CD4-positive, alpha-beta T cell treated with Interleukin-17A for 1 hour (primary cell): ENCODE measurements around the gene CRELD2.

ENCODE experiments used
- DNase-seq: peaks from one replicate; pipeline ENCODE4 v3.0.0-alpha.2; 2020

CRELD2 gene

DNA sequence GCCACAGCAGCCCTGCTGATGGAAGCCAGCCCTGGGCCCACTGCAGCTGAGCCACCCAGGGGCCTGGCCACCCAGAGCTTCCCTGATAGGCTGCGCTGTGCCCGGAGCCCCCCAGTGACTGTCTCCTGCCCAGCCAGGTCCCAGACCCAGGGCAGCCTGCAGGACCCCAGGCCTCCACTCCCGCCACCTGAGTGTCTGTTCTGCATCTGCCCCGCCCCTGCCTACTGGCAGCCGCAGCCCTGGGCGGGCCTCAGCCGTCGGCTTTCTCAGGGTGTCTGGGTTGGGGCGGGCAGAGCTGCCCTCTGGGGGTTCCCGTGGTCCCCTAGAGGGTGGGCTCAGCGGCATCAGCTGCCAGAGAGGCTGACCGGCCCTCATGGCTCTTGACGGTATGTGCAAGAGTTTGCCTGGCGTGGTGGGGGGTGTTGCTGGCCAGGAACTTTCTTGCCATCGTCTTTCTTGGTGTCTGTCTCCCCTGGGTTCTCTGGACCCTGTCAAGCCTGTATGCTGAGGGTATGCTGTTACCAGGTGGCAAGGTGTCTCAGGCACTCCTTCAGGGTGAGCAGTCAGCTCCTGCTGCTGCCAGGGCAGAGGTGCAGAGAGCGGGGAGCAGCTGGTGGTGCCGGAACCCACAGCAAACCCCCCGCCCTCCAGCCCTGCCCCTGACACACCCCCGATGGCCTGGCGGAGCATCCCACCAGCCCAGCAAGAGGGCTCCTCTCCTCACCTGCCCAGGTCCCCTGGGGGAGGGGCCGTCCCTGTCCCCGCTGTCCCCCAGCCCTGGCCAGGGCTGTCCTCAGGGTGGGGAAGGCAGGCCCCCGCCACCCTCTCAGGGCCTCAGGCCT is 29.9 kb downstream of the CRELD2 start:
- DNase-seq, result no peak

DNA sequence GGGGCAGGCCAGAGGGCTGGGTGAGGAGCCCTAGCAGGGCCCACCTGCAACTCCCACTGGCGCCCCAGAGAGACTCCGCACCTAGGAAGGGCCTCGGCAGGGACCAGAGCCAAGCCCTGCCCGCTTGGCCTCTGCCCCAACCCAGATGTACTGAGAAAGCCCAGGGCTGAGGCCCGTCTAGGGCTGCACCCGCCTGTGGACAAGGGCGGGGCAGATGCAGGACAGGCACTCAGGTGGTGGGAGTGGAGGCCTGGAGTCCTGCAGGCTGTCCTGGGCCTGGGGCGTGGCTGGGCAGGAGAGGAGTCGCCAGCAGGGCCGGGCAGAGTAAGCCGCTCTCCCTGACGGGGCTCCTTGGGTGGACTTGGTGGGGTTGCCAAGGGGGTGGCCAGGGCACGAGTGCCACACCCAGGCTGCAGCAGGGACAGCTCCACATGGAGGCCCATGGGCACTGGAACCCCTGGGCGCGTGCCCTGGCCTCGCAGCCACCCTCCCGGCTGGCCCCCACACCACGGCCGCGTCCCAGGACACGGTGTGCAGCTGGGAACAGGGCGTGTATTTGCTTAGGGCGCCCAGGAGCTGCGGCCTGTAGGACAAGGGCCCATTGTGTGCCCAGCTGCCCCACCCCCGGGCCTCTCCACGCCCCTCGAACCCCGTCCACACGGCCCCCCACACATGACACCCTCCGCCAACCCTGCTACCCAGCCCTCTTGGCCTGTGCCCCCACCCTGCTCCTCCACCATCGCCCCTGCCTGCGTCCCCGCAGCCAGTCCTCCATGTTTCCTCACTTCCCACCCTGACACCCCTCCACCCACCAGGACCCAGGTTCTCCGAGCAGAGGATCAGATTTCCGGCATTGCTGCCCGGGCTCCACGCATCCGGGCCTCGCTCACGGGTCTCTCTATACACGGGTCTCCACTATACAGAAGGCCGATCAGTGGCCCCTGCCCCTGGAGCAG is 30.8 kb downstream of the CRELD2 start:
- DNase-seq, result no peak

DNA sequence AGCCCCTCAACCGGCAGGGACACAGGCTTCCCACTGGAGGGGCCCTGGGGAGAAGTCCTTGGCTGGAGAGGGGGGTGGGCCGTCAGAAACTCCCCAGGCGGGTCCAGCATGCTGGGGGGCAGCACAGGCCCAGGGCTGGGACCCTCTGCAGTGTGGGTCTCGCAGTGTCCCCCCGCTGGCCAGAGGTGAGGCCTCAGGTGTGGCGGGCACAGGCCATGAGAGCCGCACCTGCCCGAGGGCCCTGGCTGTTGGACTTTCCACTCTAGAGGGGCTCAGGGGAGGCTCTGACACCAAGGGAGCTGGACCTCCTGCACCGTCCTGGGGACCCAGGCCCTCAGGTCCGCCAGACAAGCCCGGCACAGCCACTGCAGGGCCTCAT is 31.5 kb downstream of the CRELD2 start:
- no peak for DNase-seq

DNA sequence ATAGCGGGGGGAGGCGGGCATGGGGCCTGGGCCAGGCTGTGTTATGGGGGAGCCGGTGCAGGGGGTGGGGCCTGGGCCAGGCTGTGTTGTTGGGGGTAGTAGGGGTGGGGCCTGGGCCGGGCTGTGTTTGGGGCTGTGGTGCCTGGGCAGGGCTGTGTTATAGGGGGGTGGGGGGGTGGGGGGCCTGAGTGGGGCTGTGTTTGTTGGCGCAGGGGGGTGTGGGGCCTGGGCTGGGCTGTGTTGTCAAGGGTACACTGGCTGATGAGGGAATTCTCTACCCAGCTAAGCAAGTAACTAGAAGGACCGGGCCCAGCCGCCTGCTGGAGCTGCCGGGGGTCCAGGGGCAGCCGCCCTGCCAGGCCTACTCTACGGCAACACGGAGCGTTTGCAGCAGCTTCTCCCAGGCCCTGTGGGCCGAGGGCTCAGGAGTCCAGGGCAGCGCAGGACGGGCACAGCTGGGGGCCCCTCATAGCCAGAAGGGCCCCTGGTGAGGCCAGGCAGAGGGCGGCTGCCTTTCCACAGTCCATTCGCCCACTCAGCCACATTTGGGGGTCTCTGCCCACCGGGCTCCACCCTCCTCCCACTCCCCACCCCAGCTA is 32.1 kb downstream of the CRELD2 start:
- DNase-seq, result no peak

DNA sequence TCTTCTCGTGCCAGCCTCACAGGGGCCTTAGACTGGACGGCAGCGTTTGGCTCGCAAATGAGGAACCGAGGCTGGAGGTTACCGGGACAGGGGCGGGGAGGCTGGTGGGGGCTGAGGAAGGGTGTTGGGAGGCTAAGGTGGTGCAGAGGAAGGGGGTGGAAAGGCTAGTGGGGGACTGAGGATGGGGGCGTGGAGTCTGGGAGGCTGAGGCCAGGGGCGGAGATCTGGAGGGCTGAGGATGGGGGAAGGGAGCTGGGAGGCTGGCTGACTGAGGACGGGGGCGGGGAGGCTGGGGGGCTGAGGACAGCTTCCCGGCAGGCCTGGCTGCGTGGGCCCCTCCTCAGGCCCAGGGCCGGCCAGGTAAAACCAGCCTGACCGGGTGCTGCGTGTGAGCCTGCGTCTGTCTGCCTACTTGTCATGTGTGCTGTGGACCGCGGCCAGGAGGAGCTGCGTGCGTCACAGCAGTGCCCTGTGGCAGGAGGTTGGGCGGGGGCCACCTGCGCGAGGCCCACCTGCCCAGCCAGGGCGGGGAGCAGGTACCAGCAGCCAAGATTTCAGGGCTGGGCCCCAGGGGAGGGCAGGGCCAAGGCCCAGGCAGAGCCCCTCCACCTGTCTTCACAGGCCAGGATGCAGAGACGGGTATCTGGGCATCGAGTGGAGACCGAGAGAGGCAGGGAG is 32.7 kb downstream of the CRELD2 start:
- no peak for DNase-seq

DNA sequence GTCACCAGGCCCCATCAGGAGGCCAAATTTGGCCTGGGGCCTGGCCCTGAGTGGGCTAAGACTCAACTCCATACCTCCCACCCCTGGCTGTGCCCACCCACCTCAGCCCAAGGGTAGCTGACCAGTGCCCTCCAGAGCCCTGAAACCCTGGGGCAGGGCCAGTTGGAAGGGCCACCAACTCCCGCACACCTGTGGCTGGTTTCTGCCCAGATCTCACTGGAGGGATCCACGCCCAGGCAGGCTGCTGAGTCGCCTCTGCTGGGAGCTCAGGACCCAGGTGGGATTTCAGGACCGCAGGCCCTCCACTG is 33.2 kb downstream of the CRELD2 start:
- DNase-seq, result no peak

DNA sequence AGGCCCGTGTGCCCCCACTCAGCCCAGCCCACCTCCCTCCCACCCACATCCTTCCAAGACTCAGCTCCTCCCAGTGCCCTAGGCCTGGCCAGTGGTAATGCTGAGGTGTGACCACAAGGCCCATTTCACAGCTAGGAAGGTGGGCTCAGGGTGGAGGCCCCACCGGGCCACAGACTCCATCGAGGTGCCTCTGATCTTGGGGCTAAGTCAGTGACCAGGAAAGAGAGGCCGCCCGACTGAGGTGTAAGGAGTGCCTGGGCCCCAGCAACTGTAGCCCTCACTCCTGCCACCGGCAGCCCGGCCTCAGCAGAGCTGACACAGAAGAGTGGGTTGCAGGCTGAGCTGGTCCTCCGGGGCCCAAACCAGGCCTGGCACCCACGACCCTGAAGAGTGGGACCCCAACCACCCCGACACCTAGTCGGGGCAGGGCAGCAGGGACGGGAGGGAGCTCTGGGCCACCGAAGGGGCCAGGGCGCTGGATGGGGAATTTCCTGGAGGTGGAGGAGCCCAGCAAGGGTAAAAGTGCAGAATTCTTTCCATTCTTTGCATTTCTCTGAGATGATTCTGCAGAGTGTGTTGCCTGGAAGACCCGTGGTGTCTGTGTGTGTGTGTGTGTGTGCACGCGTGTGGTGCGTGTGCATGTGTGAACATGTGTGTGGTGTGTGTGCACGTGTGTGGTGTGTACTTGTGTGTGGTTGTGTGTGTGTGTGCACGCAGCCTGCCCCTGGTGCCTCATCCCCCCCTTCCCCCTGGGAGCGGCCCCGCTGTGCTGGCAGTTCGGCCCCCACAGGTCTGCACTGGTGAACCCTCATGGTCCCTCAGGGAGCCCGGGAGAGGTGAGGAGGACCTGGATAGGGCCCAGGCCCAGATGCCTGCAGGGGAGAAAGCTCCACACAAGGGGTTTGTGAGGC is 33.8 kb downstream of the CRELD2 start:
- DNase-seq, result no peak

DNA sequence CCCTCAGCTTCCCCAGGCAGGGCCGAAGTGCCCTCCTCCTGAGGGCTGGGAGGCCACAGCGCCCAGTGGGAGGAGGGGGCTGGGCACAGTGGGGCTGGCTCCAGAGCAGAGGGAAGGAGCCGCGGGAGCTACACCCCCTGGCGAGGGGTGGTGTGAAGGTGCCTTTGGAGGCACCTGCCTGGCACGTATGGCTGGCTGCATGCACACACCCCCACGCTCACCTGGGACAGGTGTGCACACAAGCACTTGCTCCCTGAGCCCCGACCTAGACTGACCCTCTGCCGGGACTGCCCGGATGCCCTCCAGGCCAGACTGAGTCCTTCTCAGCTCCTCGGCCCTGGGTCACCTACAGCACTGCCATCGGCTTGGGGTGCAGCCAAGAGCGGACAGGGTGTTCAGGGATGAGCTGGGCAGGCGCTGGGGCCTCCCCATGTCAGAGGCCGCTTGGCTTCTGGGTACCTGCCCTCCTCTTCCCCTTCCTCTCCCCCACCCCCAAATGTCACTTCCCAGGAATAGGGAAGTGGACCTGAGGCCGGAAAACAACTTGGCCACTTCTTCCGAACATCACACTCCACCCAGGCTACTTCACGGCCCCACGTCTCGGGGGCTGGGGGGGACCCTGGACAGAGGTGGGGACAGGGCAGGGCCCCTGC is 34.7 kb downstream of the CRELD2 start:
- no peak for DNase-seq

DNA sequence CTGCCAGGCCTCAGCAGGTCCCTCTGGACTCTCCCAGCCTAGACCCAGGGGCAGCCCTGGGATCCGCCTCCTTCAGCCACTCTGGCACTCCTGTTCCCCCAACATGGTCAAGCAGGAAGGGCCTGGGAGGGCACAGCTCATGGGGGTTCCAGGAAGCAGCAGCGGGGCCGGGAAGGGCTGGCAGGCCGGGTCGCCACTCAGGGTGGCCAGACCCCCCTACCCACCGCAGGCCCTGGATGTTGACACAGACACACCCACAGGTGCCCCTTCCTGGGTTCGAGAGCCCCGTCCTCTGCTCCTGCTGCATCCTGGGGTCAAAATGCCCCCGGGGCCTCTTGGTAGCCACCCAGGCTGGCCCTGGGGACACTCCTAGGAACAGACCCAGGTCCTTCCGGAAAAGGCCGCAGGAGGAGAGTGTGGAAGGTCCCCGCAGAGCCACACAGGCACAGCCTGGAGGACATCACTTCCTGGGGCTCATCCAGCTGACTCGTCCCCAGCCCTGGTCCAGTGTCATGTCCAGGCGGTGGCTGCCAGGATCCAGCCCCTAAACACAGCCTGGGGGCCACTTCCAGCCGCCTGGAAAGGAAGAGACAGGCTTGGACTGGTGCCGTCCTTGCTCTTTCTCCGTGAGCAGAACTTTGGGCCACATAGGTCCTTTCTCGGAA is 35.4 kb downstream of the CRELD2 start:
- no peak for DNase-seq

DNA sequence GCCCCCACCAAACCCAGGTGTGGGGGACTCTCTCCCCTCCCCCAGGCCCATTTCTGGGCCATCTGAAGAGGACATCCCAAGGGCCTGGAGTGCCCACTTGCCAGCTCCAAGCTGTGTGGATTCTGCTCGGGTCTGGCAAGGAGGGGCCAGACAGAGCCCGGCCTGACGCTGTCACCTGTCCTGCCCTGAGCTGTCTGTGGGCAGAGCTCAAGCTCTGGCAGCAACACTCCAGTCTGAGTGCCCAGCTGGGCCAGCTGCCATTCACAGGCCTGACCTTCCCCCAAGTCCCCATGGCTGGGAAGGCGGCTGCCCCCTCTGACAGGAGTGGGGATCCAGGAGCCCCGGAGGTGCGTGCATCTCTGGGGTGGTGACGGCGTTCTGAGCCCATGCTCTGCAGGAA is 35.9 kb downstream of the CRELD2 start:
- DNase-seq, result no peak

DNA sequence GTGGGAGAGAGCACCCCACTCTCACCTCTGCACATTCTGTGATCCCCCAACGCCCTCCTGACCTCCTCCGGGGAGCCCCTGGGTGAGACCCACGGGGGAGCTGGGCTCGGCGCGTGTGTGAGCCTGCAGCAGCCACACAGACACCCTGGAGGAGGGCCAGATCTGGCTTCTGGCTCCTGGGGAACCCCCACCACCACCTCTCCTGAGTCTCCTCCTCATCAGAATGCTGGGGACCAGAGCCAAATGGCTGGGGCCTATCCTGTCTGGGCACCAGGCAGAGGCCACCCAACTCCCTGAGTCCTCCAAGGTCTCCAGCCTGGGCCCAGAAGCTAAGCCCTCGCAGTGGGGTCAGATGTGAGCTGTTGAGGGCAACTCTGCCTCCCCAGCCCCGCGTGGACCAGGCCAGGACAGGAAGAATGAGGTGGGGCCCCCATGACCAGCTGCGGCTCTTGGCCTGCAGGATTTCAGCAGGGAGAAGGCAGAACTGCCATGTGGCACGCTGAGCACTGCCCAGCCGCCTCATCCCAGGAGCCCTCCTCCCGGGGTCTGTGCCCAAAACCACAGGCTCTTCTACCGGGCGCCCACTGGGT is 36.7 kb downstream of the CRELD2 start:
- DNase-seq, result no peak

DNA sequence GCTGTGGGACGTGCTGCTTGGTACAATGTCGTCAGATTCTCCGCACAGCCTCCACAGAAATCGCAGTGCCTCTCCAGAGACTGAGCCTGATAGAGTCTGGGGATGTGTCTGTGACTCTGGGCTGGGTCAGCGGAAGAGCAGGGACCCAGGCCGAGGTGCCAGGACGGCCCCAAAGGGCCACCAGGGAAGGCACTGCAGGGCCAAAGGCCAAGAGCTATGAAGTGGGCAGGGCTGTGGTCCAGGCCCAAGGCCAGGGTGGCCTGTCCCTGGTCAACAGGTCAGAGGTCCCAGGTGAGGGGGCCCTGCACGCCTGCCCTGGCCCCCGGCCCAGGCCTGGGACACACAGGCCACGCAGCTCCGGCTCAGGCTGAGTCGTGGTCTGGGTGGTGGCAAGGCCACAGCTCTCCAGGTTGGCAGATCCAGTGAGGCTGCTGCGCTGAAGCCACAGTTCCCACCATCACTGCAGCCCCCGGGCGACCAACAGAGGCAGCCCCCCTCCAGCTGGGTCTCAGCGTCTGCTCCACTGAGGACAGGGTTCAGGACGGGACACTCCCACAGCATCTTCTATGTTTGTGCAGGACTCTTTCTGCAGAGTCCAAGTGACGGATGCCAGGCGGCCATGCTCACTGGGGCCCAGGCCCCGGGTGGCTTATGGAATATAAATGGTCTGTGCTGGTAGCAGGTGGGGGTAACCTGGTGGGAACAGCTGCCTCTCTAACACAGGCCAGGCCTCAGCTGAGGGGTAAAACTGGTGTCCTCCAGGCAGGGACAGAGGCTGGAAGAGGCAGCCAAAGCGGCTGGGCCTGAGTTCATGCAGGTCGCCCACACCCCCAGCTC is 37.4 kb downstream of the CRELD2 start:
- no peak for DNase-seq

DNA sequence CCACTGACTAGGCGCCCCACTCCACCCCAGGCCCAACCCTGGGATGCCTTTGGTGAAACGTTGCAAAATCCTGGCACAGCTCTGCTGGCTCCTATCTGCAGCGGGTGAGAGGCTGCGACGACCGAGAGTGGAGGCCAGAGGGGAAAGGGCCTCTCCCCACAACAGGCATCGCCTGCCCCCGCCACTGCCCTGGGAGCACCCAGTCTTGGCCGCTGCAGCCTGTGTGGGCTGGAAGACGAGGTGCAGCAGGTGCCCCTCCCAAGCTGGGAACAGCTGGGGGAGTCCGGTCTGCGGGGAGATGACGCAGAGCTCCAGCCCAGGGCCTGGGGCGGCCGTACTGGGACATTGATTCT is 38.0 kb downstream of the CRELD2 start:
- DNase-seq, result no peak

DNA sequence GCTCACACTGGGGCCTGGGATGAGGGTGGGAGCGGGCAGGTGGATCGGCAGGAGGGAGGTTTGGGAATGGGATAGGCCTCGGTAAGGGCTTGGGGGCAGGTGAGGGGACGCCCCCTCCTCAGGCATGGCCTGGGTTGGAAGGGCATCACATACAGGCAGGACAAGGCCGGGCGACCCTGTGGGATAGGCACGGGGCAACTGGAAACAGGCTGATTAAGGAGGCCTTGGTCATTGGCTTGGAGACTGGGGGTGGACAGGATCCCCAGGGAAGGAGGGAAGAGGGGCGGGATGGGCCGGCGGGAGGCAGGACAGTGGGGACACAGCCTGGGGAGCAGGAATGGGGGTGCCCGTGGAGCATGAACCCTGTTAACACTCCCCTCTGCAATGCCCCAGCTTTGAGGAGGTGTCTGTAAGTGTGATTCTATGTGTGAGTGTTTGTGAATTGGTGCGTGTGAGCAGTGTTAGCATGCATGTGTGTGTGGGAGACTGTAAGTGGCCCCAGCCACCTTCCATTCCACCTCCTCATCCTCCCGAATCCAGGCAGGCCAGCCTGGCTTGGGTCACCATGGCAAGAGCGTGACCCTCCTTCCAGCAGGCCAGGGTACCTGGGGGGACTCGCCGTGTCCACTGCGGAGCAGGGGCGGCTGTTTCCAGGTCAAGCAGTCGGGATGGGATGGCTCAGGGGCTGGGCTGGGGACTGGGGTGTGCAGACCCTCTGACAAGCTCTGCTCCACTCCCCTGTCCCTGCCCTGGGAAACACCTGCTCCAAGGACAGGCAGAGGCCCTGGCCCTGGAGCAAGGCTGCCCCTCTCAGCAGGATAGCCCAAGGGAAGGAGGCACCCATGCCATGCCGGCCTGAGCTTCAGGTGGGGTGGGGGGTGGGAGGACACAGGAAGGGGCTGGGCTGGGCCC is 38.7 kb downstream of the CRELD2 start:
- DNase-seq, result no peak

DNA sequence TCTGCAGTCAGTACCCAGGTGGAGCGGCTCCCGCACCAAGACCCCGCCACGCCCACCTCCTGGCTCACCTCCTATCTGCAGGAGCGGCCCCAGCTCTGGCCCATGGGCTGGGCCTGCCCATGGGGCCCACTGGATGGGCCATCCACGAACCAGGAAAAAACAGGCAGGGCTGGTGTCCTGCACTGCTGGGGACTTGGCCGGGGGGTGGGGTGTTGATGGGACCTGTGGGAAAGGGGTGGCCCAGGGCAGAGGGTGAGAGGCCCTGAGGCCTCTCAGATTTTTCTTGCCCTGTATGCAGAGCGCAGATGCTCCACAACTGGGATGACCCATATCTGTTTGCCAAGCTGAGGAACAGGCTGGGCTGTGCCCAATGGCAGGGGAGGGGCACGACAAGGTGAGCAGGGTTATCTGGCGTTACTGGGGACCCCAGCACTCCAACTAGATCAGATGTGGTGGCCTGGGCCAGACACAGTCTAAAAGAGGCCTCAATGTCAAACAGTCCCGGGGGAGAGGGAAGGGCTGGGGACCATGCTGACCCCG is 39.5 kb downstream of the CRELD2 start:
- no peak for DNase-seq

DNA sequence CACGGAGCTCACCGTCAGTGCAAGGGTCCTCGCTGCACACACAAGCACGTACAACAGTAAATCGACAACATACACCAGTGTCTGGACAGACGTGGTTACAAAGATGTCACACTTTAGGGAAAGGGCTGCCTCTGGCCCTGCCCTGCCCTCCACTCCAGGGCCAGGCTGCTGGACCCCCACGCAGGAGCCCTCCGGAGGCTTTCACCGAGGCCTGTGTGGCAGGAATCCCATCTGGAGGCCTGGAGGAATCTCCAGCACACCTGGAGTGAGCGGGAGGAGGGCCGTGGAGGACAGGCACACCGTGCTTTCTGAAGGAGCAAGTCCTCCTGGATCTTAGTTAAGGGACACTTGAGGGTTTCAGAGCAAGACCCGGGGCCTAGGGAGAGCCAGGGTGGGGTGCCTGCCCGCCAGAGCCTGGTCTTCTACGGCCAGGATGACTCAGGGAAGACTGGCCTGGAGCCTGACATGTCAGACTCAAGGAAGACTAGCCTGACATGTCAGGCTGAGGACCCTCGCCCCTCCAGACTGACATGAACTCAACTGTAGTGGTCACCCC is 40.0 kb downstream of the CRELD2 start:
- no peak for DNase-seq

DNA sequence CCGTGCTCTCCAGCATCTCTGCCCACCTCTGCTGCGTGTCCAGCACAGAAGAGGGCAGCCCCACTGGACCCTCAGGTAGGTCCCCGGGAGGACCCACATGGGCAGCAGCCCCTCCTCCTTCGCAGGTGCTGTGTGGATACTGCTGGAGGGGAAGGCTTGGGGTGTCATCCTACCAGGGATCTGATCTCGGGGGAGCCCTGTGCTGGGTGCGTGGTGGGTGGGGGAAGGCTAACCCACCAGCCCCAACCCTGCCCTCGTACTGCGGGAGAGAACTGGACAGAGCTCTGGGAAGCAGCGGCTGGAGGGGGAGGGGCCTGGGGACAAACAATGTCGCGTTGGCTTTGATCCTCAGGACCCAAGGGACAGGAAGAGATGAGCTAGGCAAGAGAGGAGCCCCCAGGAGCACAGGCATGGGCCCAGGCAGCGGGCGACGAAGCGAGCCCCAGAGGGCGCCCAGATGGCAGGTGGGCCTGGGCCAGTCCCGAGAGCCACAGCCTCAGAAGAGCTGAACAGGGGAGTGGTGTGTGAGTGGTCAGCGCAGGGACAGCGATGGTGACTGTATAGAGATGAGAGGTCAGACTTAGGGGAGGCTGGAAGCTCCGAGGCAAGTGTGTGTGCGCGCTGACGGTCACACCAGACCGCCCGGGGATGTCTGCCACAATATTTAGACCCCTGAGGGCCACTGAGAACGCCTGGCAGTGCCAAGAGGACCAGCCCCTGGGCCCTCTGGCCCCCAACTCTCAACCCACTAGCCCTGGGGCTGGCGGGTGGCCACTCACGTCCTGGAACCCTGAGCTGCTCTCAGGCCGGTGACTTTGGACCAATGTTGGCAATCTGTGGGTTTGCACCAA is 40.7 kb downstream of the CRELD2 start:
- no peak for DNase-seq
